GM19035 (cell line): Measurements from ENCODE around the gene KRT78.
"Not testable (repeated sequence)": the region's sequence is repeated elsewhere in the genome, so short reads cannot be mapped to it uniquely, and the experiment has no call there.

Source experiments
- ATAC-seq: cut with Tn5 transposase; IDR thresholded peaks from one replicate; pipeline ENCODE4 v1.9.1; 2021; ENCODE audit not compliant: unreplicated experiment

The KRT78 gene

GRCh38 chr12:52871291-52872039 lies 22.7 kb upstream of the KRT78 start:
- ATAC-seq, result no peak

- ATAC-seq, result peak; percentile 73
Observed at GRCh38 chr12:52870361-52871290, 21.8 kb upstream of the KRT78 start.

- ATAC-seq, result no peak
Observed at GRCh38 chr12:52867642-52868041, 18.8 kb upstream of the KRT78 start.

- ATAC-seq, result no peak
Observed at GRCh38 chr12:52867152-52867551, 18.4 kb upstream of the KRT78 start.

GRCh38 chr12:52865090-52865944 lies 16.5 kb upstream of the KRT78 start:
- ATAC-seq, result no peak

- no peak for ATAC-seq
Observed at GRCh38 chr12:52862023-52862422, 13.2 kb upstream of the KRT78 start.

GRCh38 chr12:52861511-52861910 lies 12.7 kb upstream of the KRT78 start:
- no peak for ATAC-seq

GRCh38 chr12:52860102-52860823 lies 11.5 kb upstream of the KRT78 start:
- ATAC-seq, result no peak

- ATAC-seq, result no peak
Observed at GRCh38 chr12:52857500-52857899, 8.7 kb upstream of the KRT78 start.

- no peak for ATAC-seq
Observed at GRCh38 chr12:52856787-52857186, 8.0 kb upstream of the KRT78 start.

- ATAC-seq, result not testable (repeated sequence)
Observed at GRCh38 chr12:52856077-52856476, 7.3 kb upstream of the KRT78 start.

GRCh38 chr12:52851787-52852186 lies 3.0 kb upstream of the KRT78 start:
- ATAC-seq, result no peak

- ATAC-seq, result no peak
Observed at GRCh38 chr12:52850681-52851080, 1.9 kb upstream of the KRT78 start.

- no peak for ATAC-seq
Observed at GRCh38 chr12:52849511-52849910, 717 bp upstream of the KRT78 start.

- no peak for ATAC-seq
Observed at GRCh38 chr12:52847335-52848102, 1.3 kb downstream of the KRT78 start.

- ATAC-seq, result no peak
Observed at GRCh38 chr12:52846356-52846970, 2.3 kb downstream of the KRT78 start.

- ATAC-seq, result no peak
Observed at GRCh38 chr12:52845946-52846345, 2.8 kb downstream of the KRT78 start.

GRCh38 chr12:52844386-52844785 lies 4.4 kb downstream of the KRT78 start:
- no peak for ATAC-seq

- no peak for ATAC-seq
Observed at GRCh38 chr12:52839436-52840105, 9.2 kb downstream of the KRT78 start.
